ENCODE results near the gene NHERF2. TPM values are rescaled to one million over a fixed set of nuclear protein-coding genes. Genes with fewer than 3 reads are reported as not detected.

NHERF2 gene
- total RNA-seq, 3 donors from 2014 or later: 54.5 to 65.4 (median 60.0) TPM

GRCh38 chr16:2083409-2083808, 56.7 kb downstream of the NHERF2 start:
- ATAC-seq: no peak
- peaks cover 5% of the 10 kb centered on the region for H3K36me3 ChIP-seq (ENCODE audit: low read depth)
- no peaks in the 10 kb centered on the region for H3K4me1 ChIP-seq (ENCODE audit: low read depth)
- no peak for DNase-seq
- TF ChIP-seq CTCF (IDR thresholded peaks at IDR 0.05): no peak
- intact Hi-C loops (cut with DNase I, micrococcal nuclease): no loop called here
- H3K9me3 ChIP-seq: no peaks in the 10 kb centered on the region
- no peak overlapping the region for H3K4me3 ChIP-seq

GRCh38 chr16:2083876-2084780, 57.4 kb downstream of the NHERF2 start:
- no peaks in the 10 kb centered on the region for H3K9me3 ChIP-seq
- no peak for TF ChIP-seq CTCF (IDR thresholded peaks at IDR 0.05)
- H3K36me3 ChIP-seq (ENCODE audit: low read depth): peaks cover 5% of the 10 kb centered on the region
- no peaks in the 10 kb centered on the region for H3K4me1 ChIP-seq (ENCODE audit: low read depth)
- no peak overlapping the region for H3K4me3 ChIP-seq
- ATAC-seq (no peak), DNase-seq (no peak)
- intact Hi-C loops (cut with DNase I, micrococcal nuclease): no loop called here

GRCh38 chr16:2084895-2085625, 58.4 kb downstream of the NHERF2 start:
- TF ChIP-seq CTCF (IDR thresholded peaks at IDR 0.05): no peak
- Histone ChIP-seq H3K4me1 (ENCODE audit: low read depth) (peaks cover 5% of the 10 kb centered on the region), H3K9me3 (no peaks in the 10 kb centered on the region), H3K36me3 (ENCODE audit: low read depth) (peaks cover 5% of the 10 kb centered on the region), H3K4me3 (no peak overlapping the region)
- DNase-seq (no peak), ATAC-seq (no peak)
- intact Hi-C loops (cut with DNase I, micrococcal nuclease): no loop called here

GRCh38 chr16:2085669-2086068, 59.0 kb downstream of the NHERF2 start:
- no peak for TF ChIP-seq CTCF (IDR thresholded peaks at IDR 0.05)
- Histone ChIP-seq H3K4me1 (ENCODE audit: low read depth) (peaks cover 8% of the 10 kb centered on the region), H3K36me3 (ENCODE audit: low read depth) (peaks cover 5% of the 10 kb centered on the region), H3K9me3 (no peaks in the 10 kb centered on the region), H3K4me3 (no peak overlapping the region)
- ATAC-seq (no peak), DNase-seq (no peak)
- intact Hi-C loops (cut with DNase I, micrococcal nuclease): no loop called here

GRCh38 chr16:2086106-2086742, 59.5 kb downstream of the NHERF2 start:
- no peak for TF ChIP-seq CTCF (IDR thresholded peaks at IDR 0.05)
- Histone ChIP-seq H3K4me3 (no peak overlapping the region), H3K36me3 (ENCODE audit: low read depth) (peaks cover 5% of the 10 kb centered on the region), H3K4me1 (ENCODE audit: low read depth) (peaks cover 8% of the 10 kb centered on the region), H3K9me3 (no peaks in the 10 kb centered on the region)
- no peak for DNase-seq
- ATAC-seq: no peak
- intact Hi-C loops (cut with DNase I, micrococcal nuclease): no loop called here
